Measurements from ENCODE around the gene OR10A6. TPM values are rescaled to one million over a fixed set of nuclear protein-coding genes. Genes with fewer than 3 reads are reported as not detected.

OR10A6 gene
- total and polyA plus RNA-seq, 4 experiments from 2014 or later: not detected

- ChIA-PET CTCF (ENCODE audit: partially characterized antibody) (no interaction called here), POLR2A (ENCODE audit: partially characterized antibody) (no interaction called here)
- intact Hi-C loops (cut with micrococcal nuclease): no loop called here
- Mint-ChIP-seq H3K9me3 (peaks cover 0 to 2% (median 0%) of the 10 kb centered on the region in 8 donors), H3K27me3 (peaks cover 4 to 14% of the 10 kb centered on the region in 2 donors), H3K36me3 (no peaks in the 10 kb centered on the region), H3K4me1 (no peaks in the 10 kb centered on the region), H3K4me3 (no peak overlapping the region), H3K27ac (no peak overlapping the region)
- H3K4me3 ChIP-seq (ENCODE audit: low read length in 2 of 2): no peak overlapping the region
- no peaks in the 10 kb centered on the region for H3K36me3 ChIP-seq (ENCODE audit: insufficient read depth, low read length)
- no peaks in the 10 kb centered on the region for H3K9me3 ChIP-seq (ENCODE audit: control insufficient read depth in 1 of 2, low read length in 2 of 2)
- H3K4me1 ChIP-seq (ENCODE audit: insufficient read depth, low read length): no peaks in the 10 kb centered on the region
- DNase-seq: no peak
- H3K27ac ChIP-seq (ENCODE audit: low read depth, low read length): no peak overlapping the region
- H3K27me3 ChIP-seq (ENCODE audit: insufficient read depth, low read length): no peaks in the 10 kb centered on the region
These were observed 36.8 kb upstream of the OR10A6 start for GRCh38 chr11:7967826-7968225.

- no peaks in the 10 kb centered on the region for H3K4me1 ChIP-seq (ENCODE audit: insufficient read depth, low read length)
- Mint-ChIP-seq H3K36me3 (no peaks in the 10 kb centered on the region), H3K4me3 (no peak overlapping the region), H3K9me3 (peaks cover 0 to 2% (median 0%) of the 10 kb centered on the region in 8 donors), H3K4me1 (no peaks in the 10 kb centered on the region), H3K27me3 (peaks cover 0 to 8% of the 10 kb centered on the region in 2 donors), H3K27ac (no peak overlapping the region)
- ChIA-PET POLR2A (ENCODE audit: partially characterized antibody) (no interaction called here), CTCF (ENCODE audit: partially characterized antibody) (no interaction called here)
- H3K27ac ChIP-seq (ENCODE audit: low read depth, low read length): no peak overlapping the region
- no peaks in the 10 kb centered on the region for H3K27me3 ChIP-seq (ENCODE audit: insufficient read depth, low read length)
- no peaks in the 10 kb centered on the region for H3K36me3 ChIP-seq (ENCODE audit: insufficient read depth, low read length)
- H3K4me3 ChIP-seq (ENCODE audit: low read length in 2 of 2): no peak overlapping the region
- intact Hi-C loops (cut with micrococcal nuclease): no loop called here
- H3K9me3 ChIP-seq (ENCODE audit: control insufficient read depth in 1 of 2, low read length in 2 of 2): no peaks in the 10 kb centered on the region
- DNase-seq: no peak
These were observed 36.0 kb upstream of the OR10A6 start for GRCh38 chr11:7967097-7967496.

- H3K36me3 ChIP-seq (ENCODE audit: insufficient read depth, low read length): no peaks in the 10 kb centered on the region
- no peak for DNase-seq
- H3K9me3 Mint-ChIP-seq: peaks cover 0 to 2% (median 0%) of the 10 kb centered on the region in 8 donors
- no peaks in the 10 kb centered on the region for H3K36me3 Mint-ChIP-seq
- H3K27me3 ChIP-seq (ENCODE audit: insufficient read depth, low read length): no peaks in the 10 kb centered on the region
- H3K27me3 Mint-ChIP-seq: peaks cover 2 to 9% of the 10 kb centered on the region in 2 donors
- H3K4me1 Mint-ChIP-seq: no peaks in the 10 kb centered on the region
- H3K4me3 Mint-ChIP-seq: no peak within 1 kb of the TSS
- H3K27ac ChIP-seq (ENCODE audit: low read depth, low read length): no peak within 1 kb of the TSS
- H3K9me3 ChIP-seq (ENCODE audit: control insufficient read depth in 1 of 2, low read length in 2 of 2): no peaks in the 10 kb centered on the region
- no peak within 1 kb of the TSS for H3K27ac Mint-ChIP-seq
- intact Hi-C loops (cut with micrococcal nuclease): no loop called here
- H3K4me3 ChIP-seq (ENCODE audit: low read length in 2 of 2): no peak within 1 kb of the TSS
- CTCF ChIA-PET (ENCODE audit: partially characterized antibody): no interaction called here
- POLR2A ChIA-PET (ENCODE audit: partially characterized antibody): no interaction called here
- no peaks in the 10 kb centered on the region for H3K4me1 ChIP-seq (ENCODE audit: insufficient read depth, low read length)
These were observed 34.3 kb upstream of the OR10A6 start, which contains the start of gene NLRP10 for GRCh38 chr11:7965386-7965785. TSS of gene NLRP10 (minus strand) at chr11:7965447. CDS start at chr11:7963495, 1,952 bp downstream.

GRCh38 chr11:7964873-7965272, 33.8 kb upstream of the OR10A6 start:
- Histone ChIP-seq H3K27me3 (ENCODE audit: insufficient read depth, low read length) (no peaks in the 10 kb centered on the region), H3K9me3 (ENCODE audit: control insufficient read depth in 1 of 2, low read length in 2 of 2) (no peaks in the 10 kb centered on the region), H3K27ac (ENCODE audit: low read depth, low read length) (no peak overlapping the region), H3K36me3 (ENCODE audit: insufficient read depth, low read length) (no peaks in the 10 kb centered on the region), H3K4me3 (ENCODE audit: low read length in 2 of 2) (no peak overlapping the region), H3K4me1 (ENCODE audit: insufficient read depth, low read length) (no peaks in the 10 kb centered on the region)
- Mint-ChIP-seq H3K36me3 (no peaks in the 10 kb centered on the region), H3K27me3 (peaks cover 4 to 9% of the 10 kb centered on the region in 2 donors), H3K9me3 (peaks cover 0 to 2% (median 0%) of the 10 kb centered on the region in 8 donors), H3K4me3 (no peak overlapping the region), H3K27ac (no peak overlapping the region), H3K4me1 (no peaks in the 10 kb centered on the region)
- ChIA-PET CTCF (ENCODE audit: partially characterized antibody) (no interaction called here), POLR2A (ENCODE audit: partially characterized antibody) (no interaction called here)
- intact Hi-C loops (cut with micrococcal nuclease): no loop called here
- DNase-seq: no peak

GRCh38 chr11:7964261-7964660, 33.2 kb upstream of the OR10A6 start:
- Mint-ChIP-seq H3K27me3 (peaks cover 4 to 10% of the 10 kb centered on the region in 2 donors), H3K27ac (no peak overlapping the region), H3K9me3 (peaks cover 0 to 2% (median 0%) of the 10 kb centered on the region in 8 donors), H3K36me3 (no peaks in the 10 kb centered on the region), H3K4me3 (no peak overlapping the region), H3K4me1 (no peaks in the 10 kb centered on the region)
- Histone ChIP-seq H3K4me1 (ENCODE audit: insufficient read depth, low read length) (no peaks in the 10 kb centered on the region), H3K27me3 (ENCODE audit: insufficient read depth, low read length) (no peaks in the 10 kb centered on the region), H3K36me3 (ENCODE audit: insufficient read depth, low read length) (no peaks in the 10 kb centered on the region), H3K4me3 (ENCODE audit: low read length in 2 of 2) (no peak overlapping the region), H3K27ac (ENCODE audit: low read depth, low read length) (no peak overlapping the region), H3K9me3 (ENCODE audit: control insufficient read depth in 1 of 2, low read length in 2 of 2) (no peaks in the 10 kb centered on the region)
- DNase-seq: no peak
- intact Hi-C loops (cut with micrococcal nuclease): no loop called here
- ChIA-PET CTCF (ENCODE audit: partially characterized antibody) (no interaction called here), POLR2A (ENCODE audit: partially characterized antibody) (interaction anchor here (0.9 kb wide), 1 partner anchor 22 kb away, joined by 3 read pairs; no protein-coding TSS in a partner anchor)

GRCh38 chr11:7955191-7955590, 24.1 kb upstream of the OR10A6 start:
- Histone ChIP-seq H3K27me3 (ENCODE audit: insufficient read depth, low read length) (no peaks in the 10 kb centered on the region), H3K36me3 (ENCODE audit: insufficient read depth, low read length) (no peaks in the 10 kb centered on the region), H3K4me3 (ENCODE audit: low read length in 2 of 2) (no peak overlapping the region), H3K27ac (ENCODE audit: low read depth, low read length) (no peak overlapping the region), H3K4me1 (ENCODE audit: insufficient read depth, low read length) (no peaks in the 10 kb centered on the region), H3K9me3 (ENCODE audit: control insufficient read depth in 1 of 2, low read length in 2 of 2) (no peaks in the 10 kb centered on the region)
- intact Hi-C loops (cut with micrococcal nuclease): no loop called here
- ChIA-PET POLR2A (ENCODE audit: partially characterized antibody) (no interaction called here), CTCF (ENCODE audit: partially characterized antibody) (no interaction called here)
- peaks cover 0 to 2% (median 0%) of the 10 kb centered on the region in 8 donors for H3K9me3 Mint-ChIP-seq
- no peaks in the 10 kb centered on the region for H3K36me3 Mint-ChIP-seq
- H3K27me3 Mint-ChIP-seq: peaks cover 3 to 13% of the 10 kb centered on the region in 2 donors
- DNase-seq: no peak
- H3K4me1 Mint-ChIP-seq: no peaks in the 10 kb centered on the region
- no peak overlapping the region for H3K27ac Mint-ChIP-seq
- no peak overlapping the region for H3K4me3 Mint-ChIP-seq

GRCh38 chr11:7949934-7950333, 18.9 kb upstream of the OR10A6 start:
- H3K4me1 Mint-ChIP-seq: no peaks in the 10 kb centered on the region
- no peaks in the 10 kb centered on the region for H3K36me3 ChIP-seq (ENCODE audit: insufficient read depth, low read length)
- no peaks in the 10 kb centered on the region for H3K27me3 ChIP-seq (ENCODE audit: insufficient read depth, low read length)
- ChIA-PET POLR2A (ENCODE audit: partially characterized antibody) (no interaction called here), CTCF (ENCODE audit: partially characterized antibody) (no interaction called here)
- no peak overlapping the region for H3K4me3 Mint-ChIP-seq
- no peak overlapping the region for H3K27ac Mint-ChIP-seq
- H3K9me3 Mint-ChIP-seq: peaks cover 0 to 2% (median 0%) of the 10 kb centered on the region in 8 donors
- no peak overlapping the region for H3K4me3 ChIP-seq (ENCODE audit: low read length in 2 of 2)
- H3K27ac ChIP-seq (ENCODE audit: low read depth, low read length): no peak overlapping the region
- H3K9me3 ChIP-seq (ENCODE audit: control insufficient read depth in 1 of 2, low read length in 2 of 2): no peaks in the 10 kb centered on the region
- H3K27me3 Mint-ChIP-seq: peaks cover 14 to 16% of the 10 kb centered on the region in 2 donors
- H3K36me3 Mint-ChIP-seq: no peaks in the 10 kb centered on the region
- intact Hi-C loops (cut with micrococcal nuclease): no loop called here
- no peaks in the 10 kb centered on the region for H3K4me1 ChIP-seq (ENCODE audit: insufficient read depth, low read length)
- DNase-seq: no peak

GRCh38 chr11:7944123-7944522, 13.1 kb upstream of the OR10A6 start:
- peaks cover 2 to 28% (median 23%) of the 10 kb centered on the region in 8 donors for H3K9me3 Mint-ChIP-seq
- peaks cover 14 to 15% of the 10 kb centered on the region in 2 donors for H3K27me3 Mint-ChIP-seq
- no peak overlapping the region for H3K27ac Mint-ChIP-seq
- H3K36me3 Mint-ChIP-seq: no peaks in the 10 kb centered on the region
- no peaks in the 10 kb centered on the region for H3K4me1 Mint-ChIP-seq
- Histone ChIP-seq H3K4me3 (ENCODE audit: low read length in 2 of 2) (no peak overlapping the region), H3K4me1 (ENCODE audit: insufficient read depth, low read length) (no peaks in the 10 kb centered on the region), H3K27ac (ENCODE audit: low read depth, low read length) (no peak overlapping the region), H3K27me3 (ENCODE audit: insufficient read depth, low read length) (no peaks in the 10 kb centered on the region), H3K36me3 (ENCODE audit: insufficient read depth, low read length) (no peaks in the 10 kb centered on the region), H3K9me3 (ENCODE audit: control insufficient read depth in 1 of 2, low read length in 2 of 2) (no peaks in the 10 kb centered on the region)
- ChIA-PET CTCF (ENCODE audit: partially characterized antibody) (interaction anchor here (0.5 kb wide), 1 partner anchor 249 kb away, joined by 3 read pairs; no protein-coding TSS in a partner anchor), POLR2A (ENCODE audit: partially characterized antibody) (no interaction called here)
- no peak overlapping the region for H3K4me3 Mint-ChIP-seq
- DNase-seq: no peak
- intact Hi-C loops (cut with micrococcal nuclease): no loop called here

Data from CD4-positive, alpha-beta memory T cell (primary cell).